Stimulated activated CD4-positive, alpha-beta T cell treated with anti-CD3 and anti-CD28 coated beads, Interleukin-12 subunit alpha, Interleukin-12 subunit beta, amount 100 ng/mL, for 24 hours (primary cell): Measurements from ENCODE around the gene GOLGA5.
"Not testable (repeated sequence)": the region's sequence is repeated elsewhere in the genome, so short reads cannot be mapped to it uniquely, and the experiment has no call there.

Experiments
- DNase-seq, 2 experiments: peaks; one replicate each; pipeline ENCODE4 v3.0.0-alpha.2; 2020; ENCODE audit warnings: low read depth in 2 of 2

GOLGA5 gene

GRCh38 chr14:92778868-92779565, 15.1 kb upstream of the GOLGA5 start:
- DNase-seq: not testable (repeated sequence)

DNA sequence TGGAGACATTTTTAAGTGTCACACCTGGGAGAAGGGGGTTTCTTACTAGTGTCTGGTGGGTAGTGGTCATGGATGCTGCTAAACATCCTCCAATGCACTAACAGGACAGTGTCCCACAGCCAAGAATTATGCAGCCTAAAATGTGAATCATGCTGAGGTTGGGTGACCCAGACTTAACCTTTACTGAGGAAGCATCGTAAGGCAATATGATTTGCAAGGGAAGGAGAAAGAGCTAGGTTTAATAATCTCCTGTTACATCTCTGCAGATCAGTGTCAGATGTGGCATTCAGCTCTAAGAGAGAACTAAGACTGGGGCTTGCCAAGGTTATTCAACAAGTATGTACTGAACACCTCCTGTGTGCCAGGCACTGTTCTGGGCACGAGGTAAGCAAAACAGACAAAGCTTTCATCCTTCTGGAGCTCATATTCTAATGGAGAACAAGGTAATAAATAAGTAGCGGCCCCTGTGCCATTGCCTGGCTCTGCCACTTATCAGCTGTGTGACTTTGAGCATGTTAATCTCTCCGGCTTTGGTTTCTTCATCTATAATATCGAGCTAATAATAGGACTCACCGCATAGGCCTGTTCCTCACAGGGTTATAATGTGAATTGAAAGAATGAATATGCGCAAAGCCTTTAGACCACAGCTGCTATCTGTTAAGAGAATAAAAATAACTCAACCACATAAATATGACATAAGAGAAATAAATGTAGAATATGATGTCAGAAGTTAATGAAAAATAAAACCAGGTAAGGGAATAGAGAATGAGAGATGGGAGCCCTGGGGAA, 13.5 kb upstream of the GOLGA5 start:
- DNase-seq: no peak

- DNase-seq: no peak
Measured at GRCh38 chr14:92781350-92781749, 12.8 kb upstream of the GOLGA5 start.

DNA sequence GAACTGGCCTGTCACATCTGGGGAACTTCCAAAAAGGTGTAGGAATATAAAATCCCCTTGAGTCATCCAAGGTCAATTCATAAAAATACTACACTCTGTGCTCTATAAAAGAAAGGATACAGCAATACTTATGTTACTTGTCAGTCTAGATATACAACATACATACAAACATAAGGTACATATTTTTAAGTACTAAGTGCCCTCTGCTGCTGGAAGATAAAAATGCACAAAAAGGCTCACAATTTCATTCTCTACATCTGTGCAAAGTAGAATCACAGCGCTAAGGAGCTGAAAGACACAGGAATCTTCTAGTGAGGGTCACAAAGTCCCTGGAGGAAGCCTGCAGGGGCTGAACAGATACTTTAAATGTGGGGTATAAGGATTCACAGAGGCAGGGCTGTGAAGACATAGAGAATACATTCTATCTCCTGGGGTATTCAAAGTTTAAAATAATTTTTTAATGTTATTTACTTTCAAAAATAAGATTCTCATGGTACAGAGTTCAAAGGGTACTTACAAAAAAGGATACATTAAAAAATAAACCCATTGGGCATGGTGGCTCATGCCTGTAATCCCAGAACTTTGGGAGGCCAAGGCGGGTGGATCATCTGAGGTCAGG, 10.2 kb upstream of the GOLGA5 start:
- no peak for DNase-seq

GRCh38 chr14:92785667-92786426, 8.3 kb upstream of the GOLGA5 start:
- DNase-seq: no peak

GRCh38 chr14:92786427-92786756, 7.7 kb upstream of the GOLGA5 start:
- DNase-seq: no peak

- no peak for DNase-seq
Measured at GRCh38 chr14:92787554-92787953, 6.6 kb upstream of the GOLGA5 start.

DNA sequence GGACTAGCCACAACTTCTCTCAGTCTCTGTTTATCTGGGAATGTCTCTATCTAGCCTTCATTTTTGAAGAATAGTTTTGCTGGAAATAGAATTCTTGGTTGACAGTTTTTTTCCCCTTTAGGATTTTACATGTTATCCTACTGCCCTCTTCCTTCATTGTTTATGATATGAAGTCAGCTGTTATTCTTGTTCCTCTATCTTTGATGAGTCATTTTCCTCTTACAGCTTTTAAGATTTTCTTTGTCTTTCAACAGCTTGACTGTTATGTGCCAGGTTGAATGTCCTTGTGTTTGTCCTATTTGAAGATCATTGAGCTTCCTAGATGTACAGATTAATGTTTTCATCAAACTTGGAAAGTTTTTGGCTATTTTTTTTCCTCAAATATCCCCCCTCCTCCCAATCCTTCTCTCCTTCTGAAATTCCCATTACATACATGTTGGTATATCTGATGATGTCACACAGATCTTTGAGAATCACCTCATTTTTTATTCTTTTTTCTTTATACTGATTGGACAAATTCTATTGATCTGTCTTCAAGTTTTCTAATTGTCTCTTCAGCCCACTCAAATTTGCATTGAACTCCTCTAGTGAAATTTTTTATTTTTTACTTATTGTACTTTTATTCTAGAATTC, 4.5 kb upstream of the GOLGA5 start:
- no peak for DNase-seq

DNA sequence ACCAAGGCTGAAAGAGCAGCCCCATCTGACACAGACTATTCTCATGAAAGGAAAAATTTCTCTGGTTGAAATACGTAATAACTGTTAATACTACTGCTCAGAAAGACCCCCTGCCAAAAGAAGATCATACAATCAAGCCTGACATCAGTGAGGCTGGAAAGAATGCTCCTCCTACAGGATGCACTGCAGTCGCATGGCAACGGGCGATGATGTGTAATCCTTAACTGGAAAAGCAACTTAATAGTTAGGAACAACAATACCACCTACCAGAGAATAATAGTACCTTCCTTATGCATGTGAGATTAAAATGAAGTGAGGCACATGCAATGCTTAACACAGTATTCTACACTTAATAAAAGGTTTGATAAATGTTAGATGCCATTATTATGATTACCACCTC, 1.2 kb upstream of the GOLGA5 start:
- DNase-seq: no peak

DNA sequence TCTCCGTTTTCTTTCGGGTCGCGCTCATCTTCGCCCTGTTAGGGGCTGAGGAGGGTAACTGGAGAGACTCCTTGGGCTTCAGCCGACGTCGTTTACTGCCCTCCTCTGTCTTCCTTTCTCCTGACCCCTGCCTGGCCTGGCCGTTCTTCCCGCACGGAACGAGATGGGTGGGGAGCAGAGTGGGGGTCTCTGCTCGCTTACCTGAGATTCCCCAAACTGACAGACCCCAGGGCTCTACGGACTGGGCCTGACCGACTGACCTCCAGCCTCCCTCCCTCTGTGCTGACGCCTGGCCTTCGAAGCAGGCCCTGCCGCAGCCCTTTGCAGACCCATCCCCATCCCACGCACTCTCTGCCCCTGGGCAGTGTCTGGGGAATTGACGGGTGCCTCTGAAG, 439 bp downstream of the GOLGA5 start:
- DNase-seq: no peak

- no peak for DNase-seq
Measured at GRCh38 chr14:92794961-92795360, 856 bp downstream of the GOLGA5 start.

- no peak for DNase-seq
Measured at GRCh38 chr14:92797935-92798653, 4.0 kb downstream of the GOLGA5 start.

DNA sequence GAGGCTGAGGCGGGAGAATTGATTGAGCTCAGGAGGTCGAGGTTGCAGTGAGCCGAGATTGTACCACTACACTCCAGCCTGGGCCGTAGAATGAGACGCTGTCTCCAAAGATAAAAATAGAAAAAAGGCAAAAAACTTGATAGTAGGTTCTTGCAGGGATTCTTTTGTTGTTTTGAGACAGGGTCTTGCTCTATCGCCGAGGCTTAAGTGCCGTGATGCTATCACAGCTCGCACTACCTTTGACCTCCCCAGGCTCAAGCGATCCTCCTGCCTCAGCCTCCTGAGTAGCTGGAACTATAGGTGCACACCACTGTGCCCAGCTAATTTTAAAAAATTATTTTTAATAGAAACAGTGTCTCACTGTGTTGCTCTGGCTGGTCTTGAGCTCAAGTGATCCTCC, 4.7 kb downstream of the GOLGA5 start:
- DNase-seq: no peak

GRCh38 chr14:92800012-92800411, 5.9 kb downstream of the GOLGA5 start:
- no peak for DNase-seq

DNA sequence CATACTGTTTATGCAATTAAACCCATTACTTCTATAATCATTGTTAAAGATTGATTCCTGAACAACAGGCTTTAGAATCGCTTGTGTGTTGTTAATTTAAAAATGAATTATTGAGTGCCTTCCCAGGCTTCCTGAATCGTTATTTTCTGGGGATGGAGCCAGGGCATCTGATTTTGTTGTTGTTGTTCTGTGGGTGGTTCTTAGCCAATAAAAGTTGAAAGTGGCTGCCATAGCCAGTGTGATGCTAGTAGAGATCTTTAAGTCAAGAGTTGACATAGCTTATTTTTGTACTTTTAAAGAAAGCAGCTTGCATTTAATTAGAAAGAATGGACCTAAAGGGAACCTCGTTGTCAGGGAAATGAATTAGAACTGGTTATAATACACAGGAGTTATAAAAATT, 6.4 kb downstream of the GOLGA5 start:
- DNase-seq: no peak

- DNase-seq: no peak
Measured at GRCh38 chr14:92801917-92802316, 7.8 kb downstream of the GOLGA5 start.

GRCh38 chr14:92802678-92803077, 8.6 kb downstream of the GOLGA5 start:
- DNase-seq: no peak

- no peak for DNase-seq
Measured at GRCh38 chr14:92813201-92813600, 19.1 kb downstream of the GOLGA5 start.

GRCh38 chr14:92819011-92819597, 25.0 kb downstream of the GOLGA5 start:
- DNase-seq: no peak

DNA sequence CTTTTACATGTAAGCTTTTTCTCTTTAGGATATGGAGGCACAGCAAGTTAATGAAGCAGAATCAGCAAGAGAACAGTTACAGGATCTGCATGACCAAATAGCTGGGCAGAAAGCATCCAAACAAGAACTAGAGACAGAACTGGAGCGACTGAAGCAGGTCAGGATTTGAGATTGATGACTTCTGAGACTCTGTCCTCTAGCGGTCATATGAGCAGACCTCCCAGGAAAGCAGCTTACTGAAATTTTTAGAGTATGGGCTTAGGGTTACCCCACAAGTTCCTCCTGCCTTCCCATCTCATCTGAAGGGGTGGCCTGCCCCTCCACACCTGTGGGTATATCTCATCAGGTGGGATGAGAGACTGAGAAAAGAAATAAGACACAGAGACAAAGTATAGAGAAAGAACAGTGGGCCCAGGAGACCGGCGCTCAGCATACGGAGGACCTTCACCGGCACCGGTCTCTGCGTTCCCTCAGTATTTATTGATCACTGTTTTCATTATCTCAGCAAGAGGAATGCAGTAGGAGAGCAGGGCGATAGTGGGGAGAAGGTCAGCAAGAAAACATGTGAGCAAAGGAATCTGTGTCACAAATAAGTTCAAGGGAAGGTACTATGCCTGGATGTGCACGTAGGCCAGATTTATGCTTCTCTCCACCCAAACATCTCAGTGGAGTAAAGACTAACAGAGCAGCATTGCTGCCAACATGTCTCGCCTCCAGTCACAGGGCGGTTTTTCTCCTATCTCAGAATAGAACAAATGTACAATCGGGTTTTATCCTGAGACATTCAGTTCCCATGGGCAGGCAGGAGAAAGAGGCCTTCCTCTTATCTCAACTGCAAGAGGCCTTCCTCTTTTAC, 25.8 kb downstream of the GOLGA5 start:
- DNase-seq: not testable (repeated sequence)
